Activated T-helper 2 cell treated with anti-CD3 and anti-CD28 coated beads, Interferon-gamma antibody, Interleukin-2, Interleukin-4, amounts not matched to agents 10 μg/mL and 5 μg/mL and 100 μg/mL, durations not matched to agents 14 hours and 24 hours and 36 hours (primary cell): ENCODE results near the gene KLK15. TPM values are rescaled to one million over a fixed set of nuclear protein-coding genes. Genes with fewer than 3 reads are reported as not detected.

Experiments used
- DNase-seq: peaks from one replicate; pipeline ENCODE4 v3.0.0; 2021; ENCODE audit warnings: low spot score
- H3K27ac Mint-ChIP-seq: one replicate; pipeline ENCODE4 v1.8.0; 2021; ENCODE audit warnings: mixed read lengths
- H3K27me3 Mint-ChIP-seq: one replicate; pipeline ENCODE4 v1.8.0; 2021; ENCODE audit warnings: low read depth, mixed read lengths
- H3K36me3 Mint-ChIP-seq: one replicate; pipeline ENCODE4 v1.8.0; 2021; ENCODE audit warnings: low read depth, mixed read lengths
- H3K4me1 Mint-ChIP-seq: one replicate; pipeline ENCODE4 v1.8.0; 2021; ENCODE audit warnings: low read depth, mixed read lengths
- H3K4me3 Mint-ChIP-seq: one replicate; pipeline ENCODE4 v1.8.0; 2021; ENCODE audit warnings: low read depth, mild to moderate bottlenecking, moderate library complexity, mixed read lengths
- H3K9me3 Mint-ChIP-seq: one replicate; pipeline ENCODE4 v1.8.0; 2021; ENCODE audit warnings: mixed read lengths
- intact Hi-C: fragments of 100-400 bp; cut with micrococcal nuclease; formaldehyde crosslinking; loops from one replicate; pipeline ENCODE4 v1.15.1; 2023
- total RNA-seq: library from RNA; stranded (reverse); gene quantifications from 2 replicates; pipeline ENCODE4 v1.2.3, GENCODE V29; 2022

Gene KLK15
- total RNA-seq, 1 donor from 2014 or later = not detected

DNA sequence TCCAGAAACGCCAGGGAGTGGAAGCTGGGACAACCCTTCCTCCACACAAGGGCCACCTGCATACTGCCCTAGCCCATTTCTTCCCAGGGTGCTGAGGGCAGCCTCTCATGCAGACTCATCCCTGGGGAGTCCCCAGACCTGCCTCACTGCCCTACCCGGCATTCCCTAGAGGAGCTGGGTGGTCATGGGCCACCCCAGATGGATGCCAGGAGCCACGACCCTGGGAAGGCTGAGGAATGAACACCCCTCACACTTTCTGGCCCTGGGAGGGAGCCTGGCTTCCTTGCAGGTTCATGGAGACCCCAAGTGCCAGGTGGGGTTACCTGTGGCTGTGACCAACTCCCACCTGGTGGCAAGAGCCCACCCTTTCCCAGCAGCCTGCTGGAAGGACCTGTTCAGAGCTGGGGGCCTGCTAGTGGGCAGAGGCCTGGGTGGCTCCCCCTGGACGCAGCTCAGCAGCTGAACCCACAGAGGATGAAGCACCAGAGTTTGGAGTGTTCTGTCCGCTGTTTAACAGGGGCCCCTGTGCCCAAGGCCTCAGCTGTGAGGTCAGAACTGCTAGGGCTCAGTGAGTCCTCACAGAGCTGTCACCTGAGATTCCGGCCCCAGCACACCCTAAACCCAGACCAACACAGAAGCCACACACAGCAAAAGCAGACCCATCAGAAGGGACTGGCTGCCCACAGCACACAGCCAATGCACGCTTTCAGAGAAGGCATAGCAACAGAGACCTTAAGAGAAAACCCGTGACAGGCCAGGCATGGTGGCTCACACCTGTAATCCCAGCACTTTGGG lies 36.5 kb downstream of the KLK15 start:
- Mint-ChIP-seq H3K36me3 (peaks cover 42% of the 10 kb centered on the region), H3K9me3 (no peaks in the 10 kb centered on the region), H3K27me3 (no peaks in the 10 kb centered on the region), H3K27ac (no peak overlapping the region), H3K4me1 (peaks cover 8% of the 10 kb centered on the region), H3K4me3 (no peak overlapping the region)
- intact Hi-C loops = no loop called here
- DNase-seq = no peak

DNA sequence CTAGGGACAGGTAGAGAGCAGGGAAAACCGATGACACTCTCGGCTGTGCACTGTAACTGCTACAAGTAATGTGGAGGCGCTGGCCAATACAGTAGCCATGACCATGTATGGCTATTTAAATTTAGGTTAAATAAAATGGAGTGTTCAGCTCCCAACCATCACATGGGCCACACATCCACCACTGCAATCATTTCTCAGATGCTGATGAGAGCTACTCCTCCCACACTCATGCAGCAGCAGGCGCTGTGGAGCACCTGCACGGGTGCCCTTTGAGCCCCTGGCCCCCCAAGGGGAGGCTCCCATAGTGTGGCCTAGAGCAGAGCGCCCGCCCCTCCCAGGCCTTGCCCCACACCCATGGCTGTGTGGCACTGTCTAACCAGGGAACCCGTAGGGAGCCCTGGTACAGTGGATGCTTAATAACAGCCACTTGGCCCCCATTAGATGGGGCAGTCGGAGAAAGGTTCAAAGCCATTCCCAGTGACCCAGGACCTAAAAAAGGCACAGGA lies 37.2 kb downstream of the KLK15 start:
- Mint-ChIP-seq H3K27me3 (no peaks in the 10 kb centered on the region), H3K27ac (no peak overlapping the region), H3K4me3 (no peak overlapping the region), H3K4me1 (peaks cover 8% of the 10 kb centered on the region), H3K9me3 (no peaks in the 10 kb centered on the region), H3K36me3 (peaks cover 39% of the 10 kb centered on the region)
- intact Hi-C loops = no loop called here
- DNase-seq = no peak

DNA sequence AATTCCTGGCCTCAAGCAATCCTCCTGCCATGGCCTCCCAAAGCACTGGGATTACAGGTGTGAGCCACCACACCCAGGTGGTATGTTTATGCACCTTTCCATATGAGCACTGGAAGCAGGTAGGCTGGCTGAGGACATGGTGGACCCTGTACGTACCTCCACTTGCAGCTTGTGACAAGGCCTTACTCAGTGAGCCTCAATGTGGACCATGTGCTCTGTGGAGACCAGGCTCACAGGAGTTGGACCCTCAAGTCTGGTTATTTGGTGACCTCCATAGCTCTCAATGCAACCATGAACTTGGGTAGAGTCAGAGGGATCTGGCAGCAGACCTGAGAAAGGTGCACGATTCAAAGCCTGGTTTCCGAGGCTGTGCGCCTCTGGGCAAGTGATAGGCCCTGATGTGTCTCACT lies 37.7 kb downstream of the KLK15 start:
- no peak overlapping the region for H3K27ac Mint-ChIP-seq

DNA sequence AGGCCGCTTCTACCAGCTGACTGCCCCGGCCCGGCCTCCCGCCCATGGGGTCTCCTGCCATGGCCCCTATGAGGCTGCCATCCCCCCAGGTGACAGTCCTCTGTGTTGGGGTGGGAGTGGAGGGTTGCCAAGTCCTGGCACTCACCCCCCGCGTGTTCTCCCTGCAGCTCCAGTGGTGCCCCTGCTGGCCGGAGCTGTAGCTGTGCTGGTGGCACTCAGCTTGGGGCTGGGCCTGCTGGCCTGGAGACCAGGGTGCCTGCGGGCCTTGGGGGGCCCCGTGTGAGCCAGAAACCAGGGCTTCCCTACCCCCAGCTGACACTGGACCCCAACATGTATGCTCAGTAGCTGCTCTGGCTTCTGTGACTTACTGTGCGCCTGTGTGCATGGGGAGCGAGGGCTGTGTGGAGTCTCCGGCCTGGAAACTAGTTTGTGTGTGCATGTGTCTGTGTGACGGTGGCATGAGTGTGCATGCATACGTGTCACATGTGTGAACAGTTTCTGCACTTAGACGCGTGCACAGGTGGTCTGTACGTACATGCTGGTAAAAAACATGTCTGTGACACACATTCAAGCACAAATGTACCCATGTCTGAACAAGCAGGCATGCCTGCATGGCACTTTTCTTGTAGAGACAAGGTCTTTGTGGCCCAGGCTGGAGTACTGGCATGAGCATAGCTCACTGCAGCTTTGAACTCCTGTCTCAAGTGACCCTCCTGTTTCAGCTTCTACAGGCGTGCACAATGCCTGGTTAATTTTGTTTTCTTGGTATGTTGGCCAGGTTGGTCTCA lies 38.3 kb downstream of the KLK15 start:
- Mint-ChIP-seq H3K36me3 (peaks cover 30% of the 10 kb centered on the region), H3K27ac (no peak overlapping the region), H3K27me3 (no peaks in the 10 kb centered on the region), H3K4me3 (no peak overlapping the region), H3K4me1 (peaks cover 4% of the 10 kb centered on the region), H3K9me3 (no peaks in the 10 kb centered on the region)
- DNase-seq = no peak
- intact Hi-C loops = no loop called here

More for the DNA sequence above, 37.7 kb downstream of the KLK15 start:
- no peak for DNase-seq
- no peaks in the 10 kb centered on the region for H3K27me3 Mint-ChIP-seq
- intact Hi-C loops = no loop called here
- H3K36me3 Mint-ChIP-seq = peaks cover 34% of the 10 kb centered on the region
- H3K9me3 Mint-ChIP-seq = no peaks in the 10 kb centered on the region
- H3K4me3 Mint-ChIP-seq = no peak overlapping the region
- peaks cover 4% of the 10 kb centered on the region for H3K4me1 Mint-ChIP-seq

DNA sequence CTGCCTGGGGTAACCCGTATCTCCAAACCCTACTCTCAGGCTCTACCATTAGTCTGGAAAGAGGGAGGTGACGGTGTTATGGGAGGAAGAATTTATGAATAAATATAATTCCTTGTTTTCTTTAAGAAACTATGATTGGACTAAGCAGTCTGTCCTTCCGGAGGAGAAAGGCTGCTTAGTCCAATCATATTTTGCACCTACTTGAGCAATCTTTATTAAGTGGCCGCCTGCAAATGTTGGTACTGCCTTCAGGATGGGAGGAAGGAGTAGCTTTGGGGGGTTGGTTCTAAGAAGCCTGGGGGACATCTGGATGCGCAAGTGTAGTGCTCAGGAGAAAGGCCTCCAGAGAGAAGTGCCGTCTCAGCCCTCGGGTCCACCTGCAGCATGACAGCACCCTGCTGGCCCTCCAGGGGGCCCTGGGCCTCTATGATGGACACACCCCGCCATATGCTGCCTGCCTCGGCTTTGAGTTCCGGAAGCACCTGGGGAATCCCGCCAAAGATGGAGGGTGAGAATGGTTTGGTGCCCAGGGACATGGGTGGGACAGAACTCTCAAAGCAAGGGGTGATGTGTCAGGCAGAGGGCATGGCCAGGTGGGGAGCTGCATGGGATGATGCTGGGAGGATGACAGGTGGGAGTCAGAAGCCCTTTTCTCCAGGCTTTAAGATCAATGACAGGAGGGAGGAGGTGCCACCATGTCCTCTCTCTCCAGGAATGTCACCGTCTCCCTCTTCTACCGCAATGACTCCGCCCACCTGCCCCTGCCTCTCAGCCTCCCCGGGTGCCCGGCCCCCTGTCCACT lies 39.1 kb downstream of the KLK15 start:
- Mint-ChIP-seq H3K4me3 (no peak overlapping the region), H3K4me1 (peaks cover 4% of the 10 kb centered on the region), H3K9me3 (no peaks in the 10 kb centered on the region), H3K27ac (no peak overlapping the region), H3K27me3 (no peaks in the 10 kb centered on the region), H3K36me3 (peaks cover 24% of the 10 kb centered on the region)
- intact Hi-C loops = no loop called here
- no peak for DNase-seq

DNA sequence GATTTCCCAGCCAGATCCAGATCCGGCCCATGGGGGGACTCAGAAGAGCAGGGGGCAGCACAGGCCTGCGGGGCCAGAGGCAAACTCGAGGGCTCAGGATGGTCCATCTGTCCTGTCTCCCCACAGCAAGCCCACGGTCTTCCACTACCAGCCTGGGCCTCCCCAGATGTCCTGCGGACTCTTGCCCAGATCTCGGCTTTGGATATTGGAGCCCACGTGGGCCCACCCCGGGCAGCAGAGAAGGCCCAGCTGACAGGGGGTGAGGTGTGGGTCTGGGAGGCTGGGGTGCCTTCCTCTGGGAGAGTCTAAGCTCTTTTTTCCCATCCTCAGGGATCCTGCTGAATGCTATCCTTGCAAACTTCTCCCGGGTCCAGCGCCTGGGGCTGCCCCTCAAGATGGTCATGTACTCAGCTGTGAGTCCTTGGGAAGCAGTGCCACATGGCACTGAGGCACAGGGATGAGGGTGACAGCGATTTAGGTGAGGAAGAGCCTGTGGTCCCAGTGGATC lies 39.8 kb downstream of the KLK15 start:
- intact Hi-C loops = no loop called here
- no peak overlapping the region for H3K27ac Mint-ChIP-seq
- H3K4me1 Mint-ChIP-seq = peaks cover 4% of the 10 kb centered on the region
- H3K9me3 Mint-ChIP-seq = no peaks in the 10 kb centered on the region
- no peak for DNase-seq
- H3K4me3 Mint-ChIP-seq = no peak overlapping the region
- H3K27me3 Mint-ChIP-seq = no peaks in the 10 kb centered on the region
- peaks cover 19% of the 10 kb centered on the region for H3K36me3 Mint-ChIP-seq

DNA sequence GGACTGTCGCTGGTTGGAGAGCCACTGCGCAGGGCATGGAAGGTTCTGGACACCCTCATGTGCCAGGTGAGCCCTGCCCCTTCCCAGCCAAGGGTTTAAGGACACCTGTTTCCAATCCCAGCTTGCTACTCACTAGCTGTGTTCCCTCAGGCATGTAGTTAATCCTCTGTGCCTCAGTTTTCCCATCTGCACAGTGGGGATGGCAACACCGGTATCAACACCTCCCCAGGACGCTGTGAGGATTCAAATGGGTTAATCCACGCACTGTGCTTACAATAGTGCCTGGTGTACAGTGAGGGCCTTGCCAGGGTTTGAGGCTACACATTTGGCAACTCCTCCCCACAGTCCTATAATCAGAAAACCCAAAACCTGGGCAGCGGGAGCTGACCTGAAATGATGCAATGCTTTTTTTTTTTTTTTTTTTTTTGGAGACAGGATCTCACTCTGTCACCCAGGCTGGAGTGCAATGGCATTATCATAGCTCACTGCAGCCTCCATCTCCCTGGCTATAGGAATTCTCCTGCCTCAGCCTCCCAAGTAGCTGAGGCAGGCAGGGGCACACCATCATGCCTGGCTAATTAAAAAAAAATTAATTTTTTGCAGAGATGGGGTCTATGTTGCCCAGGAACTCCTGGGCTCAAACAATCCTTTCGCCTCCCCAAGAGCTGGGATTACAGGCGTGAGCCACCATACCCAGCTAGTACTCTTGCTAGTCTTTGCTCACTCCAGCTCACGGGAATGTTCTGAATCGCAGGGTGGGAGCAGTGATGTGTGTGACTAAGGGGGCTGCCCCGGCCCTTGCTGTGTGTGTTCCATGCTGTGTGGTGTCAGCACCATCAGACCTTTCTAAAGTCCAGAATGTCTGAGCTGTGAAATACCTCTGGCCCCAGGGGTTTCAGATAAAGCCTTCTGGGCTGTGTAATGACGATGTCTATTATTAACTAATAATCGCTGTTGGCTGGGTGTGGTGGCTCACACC lies 40.8 kb downstream of the KLK15 start:
- DNase-seq = no peak
- intact Hi-C loops = no loop called here
- peaks cover 8% of the 10 kb centered on the region for H3K36me3 Mint-ChIP-seq
- no peak overlapping the region for H3K4me3 Mint-ChIP-seq
- H3K27ac Mint-ChIP-seq = no peak overlapping the region
- H3K9me3 Mint-ChIP-seq = no peaks in the 10 kb centered on the region
- peaks cover 4% of the 10 kb centered on the region for H3K4me1 Mint-ChIP-seq
- H3K27me3 Mint-ChIP-seq = no peaks in the 10 kb centered on the region

DNA sequence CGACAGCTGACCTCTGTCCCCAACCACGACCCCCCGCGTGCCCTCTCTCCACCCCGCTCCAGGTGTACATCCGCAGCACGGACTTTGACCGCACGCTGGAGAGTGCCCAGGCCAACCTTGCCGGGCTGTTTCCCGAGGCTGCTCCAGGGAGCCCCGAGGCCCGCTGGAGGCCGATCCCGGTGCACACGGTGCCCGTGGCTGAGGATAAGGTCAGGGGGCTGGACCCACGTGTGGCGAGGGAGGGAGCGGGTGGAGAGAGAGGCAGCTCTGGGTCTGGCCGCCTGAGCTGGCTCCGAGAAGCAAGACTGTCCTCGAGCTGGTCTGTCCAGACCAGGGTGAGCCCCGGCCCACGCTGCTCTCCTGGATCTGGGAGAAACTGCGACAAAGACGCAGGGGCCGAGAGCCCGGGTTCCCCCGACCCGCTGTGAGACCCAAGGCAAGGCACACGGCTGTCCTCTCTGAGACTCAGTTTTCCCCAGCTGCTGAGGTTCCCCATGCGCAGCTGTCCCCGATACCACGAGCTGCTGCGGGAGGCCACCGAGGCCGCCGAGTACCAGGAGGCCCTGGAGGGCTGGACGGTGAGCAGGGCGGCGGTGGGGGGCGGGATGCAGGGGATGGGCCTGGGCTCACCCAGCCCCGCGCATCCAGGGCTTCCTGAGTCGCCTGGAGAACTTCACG lies 41.6 kb downstream of the KLK15 start:
- Mint-ChIP-seq H3K36me3 (peaks cover 3% of the 10 kb centered on the region), H3K4me3 (no peak overlapping the region), H3K27ac (no peak overlapping the region), H3K9me3 (no peaks in the 10 kb centered on the region), H3K4me1 (peaks cover 4% of the 10 kb centered on the region), H3K27me3 (no peaks in the 10 kb centered on the region)
- intact Hi-C loops = no loop called here
- no peak for DNase-seq

DNA sequence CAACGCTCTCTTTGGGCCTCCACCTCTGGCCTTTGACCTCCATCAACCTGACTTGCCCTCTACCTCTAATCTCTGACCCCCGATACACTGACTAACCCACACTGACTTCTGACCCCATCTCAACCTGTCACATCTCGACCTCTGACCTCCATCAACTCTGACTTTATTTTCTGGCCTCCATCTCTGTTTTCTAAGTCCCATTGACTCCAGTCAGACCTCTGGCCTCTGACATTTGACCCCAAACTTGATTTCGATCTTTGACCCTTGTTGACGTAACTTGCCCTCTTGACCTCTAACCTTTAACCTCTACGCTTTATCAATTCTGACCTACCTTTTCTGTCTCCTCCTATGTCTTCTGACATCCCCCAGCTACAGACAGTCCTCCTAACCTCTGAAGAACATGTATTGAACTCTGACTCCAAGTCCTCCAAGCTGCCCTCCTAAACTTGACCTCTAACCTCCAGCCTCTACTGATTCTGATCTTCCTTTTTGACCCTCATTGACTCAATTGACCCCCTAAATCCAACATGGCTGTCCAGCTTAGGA lies 42.4 kb downstream of the KLK15 start:
- no peak overlapping the region for H3K27ac Mint-ChIP-seq
- intact Hi-C loops = no loop called here

DNA sequence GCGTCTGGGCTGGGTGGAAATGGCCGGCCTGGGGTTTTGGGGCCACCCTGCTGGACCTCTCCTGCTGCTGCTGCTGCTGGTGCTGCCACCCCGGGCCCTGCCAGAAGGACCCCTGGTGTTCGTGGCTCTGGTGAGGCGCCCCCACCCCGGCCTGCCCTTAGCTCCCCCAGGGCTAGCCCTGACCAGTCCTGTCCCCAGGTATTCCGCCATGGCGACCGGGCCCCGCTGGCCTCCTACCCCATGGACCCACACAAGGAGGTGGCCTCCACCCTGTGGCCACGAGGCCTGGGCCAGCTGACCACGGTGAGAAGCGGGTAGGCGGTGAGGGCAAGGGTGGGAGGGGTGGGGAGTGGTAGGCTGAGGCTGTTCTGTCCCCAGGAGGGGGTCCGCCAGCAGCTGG lies 43.0 kb downstream of the KLK15 start, which contains the start of gene ACP4:
ACP4 (plus strand) TSS at position 20 of the 400 bp plus-strand sequence; CDS start at position 20, 0 bp downstream.
- Mint-ChIP-seq H3K27me3 (no peaks in the 10 kb centered on the region), H3K9me3 (no peaks in the 10 kb centered on the region), H3K36me3 (peaks cover 3% of the 10 kb centered on the region), H3K4me1 (peaks cover 4% of the 10 kb centered on the region), H3K27ac (no peak within 1 kb of the TSS), H3K4me3 (no peak within 1 kb of the TSS)
- no peak for DNase-seq
- intact Hi-C loops = no loop called here

More for the DNA sequence above, 42.4 kb downstream of the KLK15 start:
- Mint-ChIP-seq H3K27me3 (no peaks in the 10 kb centered on the region), H3K36me3 (peaks cover 3% of the 10 kb centered on the region), H3K9me3 (no peaks in the 10 kb centered on the region), H3K4me3 (no peak overlapping the region), H3K4me1 (peaks cover 4% of the 10 kb centered on the region)
- no peak for DNase-seq

DNA sequence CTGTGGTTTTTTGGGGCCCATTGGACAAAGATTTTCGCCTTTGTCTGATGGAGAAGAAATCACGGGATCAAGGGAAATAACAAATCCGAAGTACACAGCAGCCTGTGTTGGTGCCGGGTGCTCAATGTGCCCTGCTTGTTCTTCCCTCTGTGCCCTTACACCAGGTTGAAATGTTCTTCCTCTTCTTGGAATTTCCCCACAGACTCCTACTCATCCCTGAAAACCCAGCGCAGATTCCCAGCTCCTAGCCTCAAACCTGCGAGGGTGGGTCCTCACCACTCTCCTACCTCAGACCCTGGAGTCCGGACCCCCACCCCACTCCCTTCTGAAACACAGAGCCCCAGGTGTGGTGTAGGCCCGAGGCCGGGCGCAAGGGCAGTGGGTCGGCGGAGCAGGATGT lies 48.0 kb downstream of the KLK15 start:
- intact Hi-C loops = loop anchor here (10.0 kb wide), 1 partner anchor 139 kb away; no protein-coding TSS in a partner anchor

More for the DNA sequence above, 48.0 kb downstream of the KLK15 start:
- no peak for DNase-seq
- Mint-ChIP-seq H3K36me3 (no peaks in the 10 kb centered on the region), H3K27me3 (peaks cover 9% of the 10 kb centered on the region), H3K9me3 (no peaks in the 10 kb centered on the region), H3K27ac (no peak overlapping the region), H3K4me3 (no peak overlapping the region), H3K4me1 (peaks cover 2% of the 10 kb centered on the region)
